HAP-1 (cell line): ENCODE data around the gene SMC4.
"Not testable (repeated sequence)": the region's sequence is repeated elsewhere in the genome, so short reads cannot be mapped to it uniquely, and the experiment has no call there.

Source experiments
- DNase-seq, 2 experiments: peaks; one replicate each; pipeline ENCODE4 v3.0.0-alpha.2; 2016 to 2020; ENCODE audit warnings: low spot score in 2 of 2
- H3K27me3 ChIP-seq: fragments of 250-450 bp; sonication (Bioruptor Pico); 2 replicates; pipeline ENCODE4 v1.5.1; 2020; ENCODE audit warnings: low read depth, mild to moderate bottlenecking, moderate library complexity
- H3K36me3 ChIP-seq: fragments of 250-450 bp; sonication (Bioruptor Pico); replicated peaks from 2 replicates; pipeline ENCODE4 v1.5.1; 2020; ENCODE audit warnings: mild to moderate bottlenecking
- H3K4me1 ChIP-seq: fragments of 250-450 bp; sonication (Bioruptor Pico); 2 replicates; pipeline ENCODE4 v1.5.1; 2020; ENCODE audit warnings: mild to moderate bottlenecking
- H3K4me3 ChIP-seq: fragments of 250-450 bp; sonication (Bioruptor Pico); 2 replicates; pipeline ENCODE4 v1.5.1; 2020; ENCODE audit warnings: mild to moderate bottlenecking, moderate library complexity
- H3K9me3 ChIP-seq: fragments of 250-450 bp; sonication (Bioruptor Pico); 2 replicates; pipeline ENCODE4 v1.5.1; 2020; ENCODE audit warnings: mild to moderate bottlenecking, moderate library complexity
- in situ Hi-C: fragments of 300-500 bp; cut with MboI; formaldehyde crosslinking; loops from 3 replicates; pipeline ENCODE4 v1.14.3; 2020; ENCODE audit warnings: low sequenced_read_pairs, inconsistent platforms, mixed read lengths

SMC4 gene

DNA sequence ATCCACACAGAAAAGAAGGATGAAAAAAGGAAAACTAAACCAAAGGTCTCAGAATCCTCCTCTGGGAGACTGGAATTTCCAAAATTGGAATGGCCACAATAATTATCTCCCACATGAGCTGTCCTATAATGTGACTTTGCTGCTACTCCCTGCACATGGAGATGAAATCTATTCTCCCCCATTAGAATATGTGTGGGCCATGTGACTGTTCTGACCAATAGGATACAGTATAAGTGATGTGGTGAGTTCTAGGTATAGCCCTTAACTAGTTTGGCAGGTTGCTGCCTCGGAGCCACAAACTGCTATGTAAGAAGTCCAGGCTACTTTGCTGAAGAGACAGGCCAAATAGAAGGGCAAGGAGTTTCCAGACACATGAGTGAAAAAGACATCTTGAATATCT, 45.0 kb downstream of the SMC4 start:
- H3K36me3 ChIP-seq, result no peaks in the 10 kb centered on the region
- H3K9me3 ChIP-seq, result no peaks in the 10 kb centered on the region
- DNase-seq, result no peak
- in situ Hi-C loops, result no loop called here
- no peaks in the 10 kb centered on the region for H3K4me1 ChIP-seq
- H3K27me3 ChIP-seq, result no peaks in the 10 kb centered on the region
- no peak overlapping the region for H3K4me3 ChIP-seq

DNA sequence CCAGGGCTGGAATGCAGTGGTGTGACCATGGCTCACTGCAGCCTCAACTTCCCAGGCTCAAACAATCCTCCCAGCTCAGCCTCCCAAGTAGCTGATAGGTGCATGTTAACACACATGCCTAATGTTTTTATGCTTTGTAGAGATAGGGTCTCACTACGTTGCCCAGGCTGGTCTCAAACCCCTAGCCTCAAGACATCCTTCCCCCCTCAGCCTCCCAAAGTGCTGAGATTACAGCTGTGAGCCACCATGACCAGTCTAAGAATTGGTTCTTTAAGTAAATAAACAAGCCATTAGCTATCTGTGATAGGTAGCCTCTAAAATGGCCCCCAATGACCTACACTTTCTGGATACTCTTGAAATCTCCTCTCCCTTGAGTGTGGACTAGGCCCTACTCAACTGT, 46.4 kb downstream of the SMC4 start:
- DNase-seq, result no peak
- in situ Hi-C loops, result no loop called here
- Histone ChIP-seq H3K36me3 (no peaks in the 10 kb centered on the region), H3K4me3 (no peak overlapping the region), H3K9me3 (no peaks in the 10 kb centered on the region), H3K4me1 (no peaks in the 10 kb centered on the region), H3K27me3 (no peaks in the 10 kb centered on the region)

DNA sequence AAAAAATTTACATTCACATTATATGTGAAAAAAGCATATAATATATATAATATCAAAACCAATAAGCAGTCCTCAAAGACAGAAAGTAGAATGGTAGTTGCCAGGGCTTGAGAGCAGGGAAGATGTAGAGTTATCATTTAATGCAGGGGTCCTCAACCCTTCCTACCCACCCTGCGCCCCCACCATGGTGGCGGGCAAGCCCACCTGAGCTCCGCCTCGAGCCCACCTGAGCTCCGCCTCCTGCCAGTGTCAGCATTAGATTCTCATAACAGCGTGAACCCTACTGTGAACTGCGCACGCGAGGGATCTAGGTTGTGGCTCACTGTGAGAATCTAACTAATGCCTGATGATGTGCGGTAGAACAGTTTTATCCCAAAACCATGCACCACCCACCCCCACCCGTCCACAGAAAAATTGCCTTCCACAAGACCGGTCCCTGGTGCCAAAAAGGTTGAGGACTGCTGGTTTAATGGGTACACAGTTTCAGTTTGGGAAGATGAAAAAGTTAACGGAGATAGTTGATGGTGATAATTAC, 47.1 kb downstream of the SMC4 start:
- no peaks in the 10 kb centered on the region for H3K4me1 ChIP-seq
- no peaks in the 10 kb centered on the region for H3K27me3 ChIP-seq
- H3K36me3 ChIP-seq, result no peaks in the 10 kb centered on the region
- no peak for DNase-seq
- in situ Hi-C loops, result no loop called here
- no peak overlapping the region for H3K4me3 ChIP-seq
- H3K9me3 ChIP-seq, result no peaks in the 10 kb centered on the region

DNA sequence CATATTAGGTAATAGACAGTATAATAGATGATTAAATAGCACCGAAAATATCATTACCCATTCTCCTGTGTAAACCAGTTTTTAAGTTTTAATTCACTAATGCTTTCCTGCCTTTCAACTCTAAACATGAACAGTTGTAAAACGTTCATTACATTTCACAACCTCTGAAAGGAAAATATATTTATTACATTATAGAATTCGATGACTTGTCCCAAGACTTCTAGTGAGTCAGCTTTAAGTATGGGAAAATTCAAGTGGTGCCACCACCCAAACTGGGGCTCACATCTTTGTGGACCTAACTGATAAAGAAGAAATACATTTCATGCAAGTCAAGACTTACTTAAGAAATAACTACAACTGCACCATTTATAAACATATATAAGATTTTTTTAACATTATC, 48.1 kb downstream of the SMC4 start:
- no peaks in the 10 kb centered on the region for H3K36me3 ChIP-seq
- no peaks in the 10 kb centered on the region for H3K27me3 ChIP-seq
- in situ Hi-C loops, result no loop called here
- no peak overlapping the region for H3K4me3 ChIP-seq
- no peak for DNase-seq
- H3K9me3 ChIP-seq, result no peaks in the 10 kb centered on the region
- H3K4me1 ChIP-seq, result no peaks in the 10 kb centered on the region

DNA sequence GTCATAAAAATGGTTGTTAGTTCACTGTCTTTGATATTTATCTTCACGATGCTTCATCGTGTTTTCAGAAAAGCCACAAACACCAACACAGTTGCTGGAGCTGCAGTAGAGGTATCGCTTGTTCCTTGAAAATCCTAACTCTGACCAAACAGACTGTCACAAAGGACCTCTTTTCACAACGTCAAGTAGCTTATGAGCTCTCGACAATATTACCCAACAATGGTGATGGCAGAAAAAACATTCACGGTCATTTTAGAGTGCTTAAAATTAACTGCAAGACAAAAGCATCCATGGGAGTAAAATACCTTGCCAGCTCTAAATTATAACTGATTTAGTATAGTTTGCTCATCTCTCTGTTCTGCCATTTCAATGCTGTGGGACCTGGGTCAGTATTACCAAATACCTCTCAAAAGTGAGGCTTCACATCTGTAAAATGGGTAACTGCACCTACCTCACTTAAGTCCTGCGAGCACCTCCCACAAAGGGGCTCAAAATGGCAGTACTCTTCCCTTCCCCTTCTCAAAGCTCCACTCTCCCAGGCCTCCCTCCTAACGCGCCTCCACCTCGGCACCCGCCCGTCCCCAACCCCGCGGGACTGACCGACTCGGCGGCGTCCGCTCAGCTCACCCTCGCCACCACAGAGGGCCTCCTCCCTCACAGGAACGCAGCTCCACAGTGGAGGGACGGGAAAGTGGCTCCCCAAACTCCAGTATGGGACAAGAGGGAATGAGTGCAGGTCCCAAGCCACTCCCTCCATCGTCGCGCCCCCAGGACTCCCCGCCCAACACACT, 49.6 kb downstream of the SMC4 start:
- H3K9me3 ChIP-seq, result no peaks in the 10 kb centered on the region
- H3K4me1 ChIP-seq, result no peaks in the 10 kb centered on the region
- H3K36me3 ChIP-seq, result no peaks in the 10 kb centered on the region
- no peak overlapping the region for H3K4me3 ChIP-seq
- DNase-seq, result no peak
- H3K27me3 ChIP-seq, result no peaks in the 10 kb centered on the region
- in situ Hi-C loops, result no loop called here

DNA sequence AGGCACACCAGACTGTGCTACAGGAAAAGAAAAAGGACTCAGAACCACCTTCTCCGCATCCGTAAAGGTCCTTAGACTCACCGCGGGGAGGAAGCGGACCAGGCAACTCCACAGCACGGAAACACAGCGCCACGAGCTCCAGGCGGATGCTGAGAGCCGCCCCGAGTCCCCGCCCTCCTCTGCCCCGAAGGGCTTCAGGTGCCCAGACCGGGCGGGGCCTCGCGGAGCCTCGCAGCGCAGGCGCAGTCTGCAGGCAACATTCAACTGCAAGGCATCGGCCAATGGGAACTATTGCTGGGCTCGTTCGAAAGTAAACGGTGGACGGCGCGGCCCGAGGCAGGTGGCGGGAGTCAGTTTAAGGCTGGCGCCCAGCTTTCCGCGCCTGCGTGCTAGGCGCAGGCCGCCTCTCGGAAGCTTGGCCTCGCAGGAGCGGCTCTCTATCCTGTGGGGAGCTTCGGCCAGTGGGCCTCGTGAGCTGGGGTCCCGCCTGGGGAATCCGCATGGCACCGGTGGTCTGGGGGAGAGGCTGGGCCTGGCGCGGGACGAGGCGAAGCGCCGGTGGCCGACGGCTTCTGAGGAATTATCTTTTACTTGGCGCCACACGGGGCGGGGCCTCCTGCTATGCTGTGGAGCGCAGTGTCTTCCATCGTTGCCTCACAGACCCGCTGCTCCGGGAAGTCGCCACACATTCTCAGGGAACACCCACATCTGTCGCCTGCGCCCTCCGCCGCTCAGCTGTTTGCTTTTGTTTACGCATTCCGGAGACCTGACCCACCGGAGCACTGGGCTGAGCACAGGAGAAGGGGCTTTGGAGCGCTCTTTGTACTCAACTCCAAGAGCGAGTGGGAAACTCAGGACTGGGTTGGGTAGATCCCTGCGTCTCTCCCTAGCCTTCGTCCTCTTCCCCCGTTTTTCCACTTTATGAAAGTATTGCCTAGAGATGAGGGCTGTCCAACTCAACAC, 50.5 kb downstream of the SMC4 start, which contains the start of gene TRIM59:
TSS of gene TRIM59 (minus strand) at position 151 of the 963 bp plus-strand sequence. CDS start 10,603 bp downstream, outside the sequence.
- no peaks in the 10 kb centered on the region for H3K27me3 ChIP-seq
- DNase-seq, result no peak
- H3K4me3 ChIP-seq, result no peak within 1 kb of the TSS
- in situ Hi-C loops, result no loop called here
- H3K36me3 ChIP-seq, result no peaks in the 10 kb centered on the region
- no peaks in the 10 kb centered on the region for H3K4me1 ChIP-seq
- no peaks in the 10 kb centered on the region for H3K9me3 ChIP-seq

DNA sequence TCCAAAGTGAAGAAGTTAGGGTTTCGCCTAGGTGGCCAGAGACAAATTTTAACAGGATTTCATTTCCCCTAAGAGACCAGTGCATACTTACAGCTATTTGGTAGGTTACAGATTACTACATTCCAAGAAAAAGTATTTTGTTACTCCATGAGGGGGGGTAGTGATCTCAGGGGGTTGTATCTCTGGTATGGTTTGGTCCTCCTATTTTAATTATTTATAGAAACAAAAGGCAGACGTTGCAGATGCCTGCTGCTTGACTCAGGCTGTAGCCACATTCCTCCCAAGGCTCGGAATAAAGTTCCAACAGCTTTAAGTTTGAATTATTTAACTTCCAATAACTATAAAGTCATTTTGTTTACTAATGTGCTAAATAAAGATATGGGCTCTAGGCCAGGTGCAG, 51.4 kb downstream of the SMC4 start:
- no peak for DNase-seq
- Histone ChIP-seq H3K27me3 (no peaks in the 10 kb centered on the region; the same call in 1 of the 2 replicates), H3K4me1 (no peaks in the 10 kb centered on the region), H3K4me3 (no peak overlapping the region), H3K36me3 (no peaks in the 10 kb centered on the region), H3K9me3 (no peaks in the 10 kb centered on the region)
- in situ Hi-C loops, result no loop called here

DNA sequence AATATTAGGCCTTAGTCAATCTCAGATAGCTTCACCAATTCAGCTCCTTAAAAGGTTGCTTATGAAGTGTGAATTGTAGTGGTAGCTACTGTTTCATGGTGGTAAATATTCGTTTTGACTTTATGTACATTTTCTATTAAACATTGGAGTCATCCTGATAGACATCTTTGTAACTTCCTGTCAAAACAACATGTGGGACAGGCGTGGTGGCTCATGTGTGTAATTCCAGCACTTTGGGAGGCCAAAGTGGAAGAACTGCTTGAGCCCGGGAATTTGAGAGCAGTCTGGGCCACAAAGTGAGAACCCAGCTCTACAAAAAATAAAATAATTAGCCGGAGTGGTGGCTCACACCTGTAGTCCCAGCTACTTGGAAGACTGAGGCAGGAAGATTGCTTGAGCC, 52.2 kb downstream of the SMC4 start:
- Histone ChIP-seq H3K36me3 (no peaks in the 10 kb centered on the region), H3K9me3 (no peaks in the 10 kb centered on the region), H3K4me1 (no peaks in the 10 kb centered on the region), H3K27me3 (no peaks in the 10 kb centered on the region; the same call in 1 of the 2 replicates), H3K4me3 (no peak overlapping the region)
- DNase-seq, result no peak
- in situ Hi-C loops, result no loop called here

DNA sequence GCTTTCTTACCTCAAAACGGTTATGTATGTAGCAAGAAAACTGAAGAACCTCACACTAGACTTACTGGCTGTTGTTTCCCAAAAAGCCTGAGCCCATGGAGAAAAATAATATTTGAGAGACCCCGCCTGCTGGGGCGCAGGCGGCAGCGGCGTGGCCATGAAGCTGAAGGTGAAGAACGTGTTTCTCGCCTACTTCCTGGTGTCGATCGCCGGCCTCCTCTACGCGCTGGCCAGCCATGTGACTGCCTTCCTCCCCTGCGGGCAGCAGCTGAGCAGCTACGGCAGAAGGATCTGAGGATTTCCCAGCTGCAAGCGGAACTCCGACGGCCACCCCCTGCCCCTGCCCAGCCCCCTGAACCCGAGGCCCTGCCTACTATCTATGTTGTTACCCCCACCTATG, 52.8 kb downstream of the SMC4 start:
- in situ Hi-C loops, H3K4me3 ChIP-seq, DNase-seq, H3K9me3 ChIP-seq, H3K36me3 ChIP-seq, H3K27me3 ChIP-seq, H3K4me1 ChIP-seq: not testable (repeated sequence)

DNA sequence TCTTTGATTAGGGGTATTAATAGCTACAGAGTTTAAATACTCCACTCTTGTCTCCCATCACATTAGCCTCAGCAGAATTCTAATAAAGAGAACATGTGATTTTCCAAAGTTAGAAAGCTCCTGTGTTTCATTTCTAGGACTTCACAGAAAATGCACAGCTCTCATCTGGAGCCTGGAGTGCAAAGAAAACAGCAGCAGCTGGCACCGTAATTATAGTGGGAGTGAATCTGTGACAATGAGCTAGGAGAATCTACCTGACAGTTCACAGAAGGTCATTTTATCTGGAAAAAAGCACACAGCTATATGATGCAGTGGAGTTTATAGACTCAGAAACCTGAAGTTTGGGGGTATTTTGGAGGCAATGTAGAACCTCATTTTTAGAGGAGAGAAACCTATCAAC, 55.5 kb downstream of the SMC4 start:
- no peaks in the 10 kb centered on the region for H3K9me3 ChIP-seq
- no peaks in the 10 kb centered on the region for H3K36me3 ChIP-seq
- no peak for DNase-seq
- H3K27me3 ChIP-seq, result no peaks in the 10 kb centered on the region; the same call in 1 of the 2 replicates
- in situ Hi-C loops, result no loop called here
- peaks cover 4% of the 10 kb centered on the region; the same call in 1 of the 2 replicates for H3K4me1 ChIP-seq
- H3K4me3 ChIP-seq, result no peak overlapping the region

DNA sequence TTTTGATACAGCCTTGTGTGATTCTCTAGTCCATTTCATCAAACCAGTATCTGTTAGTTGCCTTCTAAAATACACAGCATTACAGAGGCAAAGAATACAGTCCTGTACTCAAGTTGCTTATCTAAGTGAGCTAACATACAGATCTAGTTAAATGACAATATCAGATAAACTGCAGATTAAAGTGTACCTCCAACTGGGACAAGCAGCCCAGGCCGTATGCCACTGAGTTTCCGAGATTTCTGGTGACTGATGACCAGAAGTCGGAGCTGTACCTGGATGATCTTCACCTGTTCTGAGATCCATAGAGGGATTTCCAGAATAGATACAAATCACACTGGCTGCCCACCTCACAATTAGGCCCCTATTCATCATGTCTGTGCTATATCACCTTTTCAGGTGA, 56.4 kb downstream of the SMC4 start:
- no peaks in the 10 kb centered on the region for H3K36me3 ChIP-seq
- in situ Hi-C loops, result no loop called here
- peaks cover 2% of the 10 kb centered on the region; the same call in 1 of the 2 replicates for H3K9me3 ChIP-seq
- no peaks in the 10 kb centered on the region; the same call in 1 of the 2 replicates for H3K27me3 ChIP-seq
- peaks cover 4% of the 10 kb centered on the region; the same call in 1 of the 2 replicates for H3K4me1 ChIP-seq
- no peak for DNase-seq
- H3K4me3 ChIP-seq, result no peak overlapping the region

DNA sequence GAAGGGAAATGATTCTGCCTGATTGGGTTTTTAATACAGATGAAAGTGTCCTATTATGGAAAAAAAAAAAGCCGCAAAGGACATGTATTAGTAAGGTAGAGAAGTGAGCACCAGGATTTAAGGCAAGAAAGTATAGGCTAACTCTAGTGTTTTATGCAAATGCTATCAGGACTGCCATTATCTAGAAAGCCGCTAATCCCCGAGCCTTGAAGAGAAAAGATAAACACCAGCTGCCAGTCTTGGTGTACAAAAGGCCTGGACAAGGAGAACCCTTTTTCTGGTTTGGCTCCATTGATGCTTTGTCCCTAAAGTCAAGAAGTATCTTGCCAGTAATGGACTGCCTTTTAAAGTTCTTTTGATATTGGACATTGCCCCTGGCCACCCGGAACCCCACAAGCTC, 58.7 kb downstream of the SMC4 start:
- H3K36me3 ChIP-seq, result no peaks in the 10 kb centered on the region
- in situ Hi-C loops, result no loop called here
- no peaks in the 10 kb centered on the region; the same call in 1 of the 2 replicates for H3K27me3 ChIP-seq
- no peak overlapping the region for H3K4me3 ChIP-seq
- H3K4me1 ChIP-seq, result peaks cover 8% of the 10 kb centered on the region
- DNase-seq, result peak; percentile 49 to 51
- peaks cover 2% of the 10 kb centered on the region; the same call in 1 of the 2 replicates for H3K9me3 ChIP-seq

DNA sequence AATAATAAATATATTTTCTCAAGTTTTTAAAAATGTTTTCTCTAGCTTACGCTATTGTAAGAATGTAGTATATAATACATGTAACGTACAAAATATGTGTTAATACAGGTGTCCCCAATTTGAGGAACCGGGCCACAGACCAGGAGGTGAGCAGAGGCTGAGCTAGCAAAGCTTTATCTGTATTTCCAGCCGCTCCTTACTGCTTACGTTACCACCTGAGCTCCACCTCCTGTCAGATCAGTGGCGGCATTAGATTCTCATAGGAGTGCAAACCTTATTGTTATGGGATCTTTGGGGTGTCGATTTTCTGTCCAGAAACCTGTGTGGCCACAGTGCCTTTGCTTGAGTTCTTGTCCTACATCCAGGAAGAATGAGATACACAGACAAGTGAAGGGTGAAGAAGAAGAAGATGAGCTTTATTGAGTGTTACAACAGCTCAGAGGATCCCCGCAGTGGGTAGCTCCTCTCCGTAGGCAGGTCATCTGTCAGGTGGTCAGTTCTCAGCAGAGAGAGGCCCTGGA, 60.1 kb downstream of the SMC4 start:
- Histone ChIP-seq H3K27me3 (no peaks in the 10 kb centered on the region; the same call in 1 of the 2 replicates), H3K9me3 (peaks cover 2% of the 10 kb centered on the region; the same call in 1 of the 2 replicates), H3K4me1 (peaks cover 8% of the 10 kb centered on the region), H3K4me3 (no peak overlapping the region), H3K36me3 (no peaks in the 10 kb centered on the region)
- in situ Hi-C loops, result no loop called here
- DNase-seq, result no peak
